NCI-H345 treated with DMSO at 0.1 percent for 48 hours (cell line): ENCODE data around the gene USP33.
"Not testable (repeated sequence)": the region's sequence is repeated elsewhere in the genome, so short reads cannot be mapped to it uniquely, and the experiment has no call there.

ENCODE experiments used
- DNase-seq: peaks from one replicate; lab custom pipeline; 2025; ENCODE audit not compliant: unreplicated experiment; lab: John Stamatoyannopoulos, UW

The USP33 gene

GRCh38 chr1:77759071-77760028 lies at the start of gene USP33:
Gene USP33, minus strand, starts transcription at chr1:77759852. Its CDS starts 18,155 bp downstream, at chr1:77741697.
- peak; percentile 78 for DNase-seq

- DNase-seq = no peak
Measured at GRCh38 chr1:77803371-77803770, 43.7 kb upstream of the USP33 start.

DNA sequence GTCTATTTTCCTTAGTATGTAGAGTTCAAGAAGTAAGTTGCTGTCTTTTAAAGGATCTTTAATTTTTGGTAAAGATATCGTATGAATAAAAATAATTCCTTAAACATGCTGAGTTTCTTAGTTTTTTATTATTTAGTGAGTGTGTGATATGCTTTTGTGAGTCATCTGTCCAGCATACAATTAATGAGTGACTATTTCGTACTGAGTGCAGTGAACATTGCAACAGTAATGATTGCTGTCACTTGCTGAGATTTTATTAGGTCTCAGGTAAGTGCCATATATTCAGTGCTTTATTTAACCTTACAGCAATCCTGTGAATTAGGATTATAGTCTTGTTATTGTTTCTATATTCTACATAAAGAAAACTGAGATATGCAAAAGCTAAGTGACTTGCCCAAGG lies 42.4 kb upstream of the USP33 start:
- DNase-seq = no peak

DNA sequence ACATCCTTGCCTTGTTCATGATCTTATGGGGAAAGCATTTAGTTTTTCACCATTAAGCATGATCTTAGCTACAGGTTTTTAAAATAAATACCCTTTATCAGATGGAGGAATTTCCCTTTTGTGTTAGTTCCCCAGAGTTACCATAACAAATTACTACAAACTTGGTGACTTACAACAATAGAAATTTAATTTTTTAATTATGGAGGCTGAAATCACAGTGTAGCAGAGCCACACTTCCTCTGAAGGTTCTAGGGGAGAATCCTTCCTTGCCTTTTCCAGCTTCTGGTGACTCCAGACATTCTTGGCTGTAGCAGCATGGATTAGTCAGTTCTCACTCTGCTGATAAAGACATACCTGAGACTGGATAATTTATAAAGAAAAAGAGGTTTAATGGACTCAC lies 38.3 kb upstream of the USP33 start:
- no peak for DNase-seq

DNA sequence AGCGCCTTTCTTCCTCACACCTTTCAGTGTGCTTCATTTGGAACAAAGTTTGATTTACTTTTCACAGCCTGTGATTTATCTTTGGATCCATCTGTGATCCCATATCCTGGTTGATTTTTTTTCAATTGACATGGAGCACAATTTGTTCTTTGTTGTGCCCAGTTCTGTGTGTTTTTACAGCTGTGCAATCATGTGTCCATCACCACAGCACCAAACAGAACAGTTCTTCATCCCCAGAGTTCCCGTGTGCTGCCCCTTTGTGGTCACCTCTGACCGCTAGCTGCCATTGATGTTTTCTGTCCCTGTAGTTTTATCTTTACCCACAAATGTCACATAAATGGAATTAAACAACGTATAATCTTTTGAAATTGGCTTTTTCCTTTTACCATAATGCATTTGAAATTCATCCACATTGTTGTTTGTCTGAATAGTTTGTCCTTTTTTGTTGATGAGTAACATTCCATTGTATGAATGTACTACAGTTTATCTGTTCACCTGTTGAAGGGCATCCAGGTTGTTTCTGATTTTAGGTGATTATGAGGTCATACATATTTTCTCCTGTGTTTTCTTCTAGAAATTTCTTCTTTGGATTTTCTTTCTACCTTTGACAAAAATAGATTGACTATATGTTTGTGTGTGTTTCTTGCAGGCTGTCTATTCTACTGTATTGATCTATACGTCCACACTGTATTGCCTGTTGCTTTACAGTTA lies 37.2 kb upstream of the USP33 start:
- no peak for DNase-seq

DNA sequence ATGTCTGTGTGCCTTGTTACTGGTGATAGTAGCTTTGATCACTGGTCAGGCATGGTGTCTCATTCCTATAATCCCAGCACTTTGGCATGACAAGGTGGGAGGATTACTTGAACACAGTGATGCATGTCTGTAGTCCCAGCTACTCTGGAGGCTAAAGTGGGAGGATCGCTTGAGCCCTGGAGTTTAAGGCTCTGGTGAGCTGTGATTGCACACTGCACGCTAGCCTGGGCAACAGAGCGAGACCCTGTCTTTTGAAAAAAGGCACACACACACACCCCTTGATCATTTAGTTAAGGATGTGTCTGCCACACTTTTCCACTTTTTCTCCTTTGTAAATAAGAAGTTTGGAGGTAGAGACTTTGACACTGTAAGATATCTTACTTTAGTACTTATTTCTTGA lies 34.9 kb upstream of the USP33 start:
- DNase-seq = no peak

- not testable (repeated sequence) for DNase-seq
Measured at GRCh38 chr1:77786093-77786741, 26.6 kb upstream of the USP33 start.

DNA sequence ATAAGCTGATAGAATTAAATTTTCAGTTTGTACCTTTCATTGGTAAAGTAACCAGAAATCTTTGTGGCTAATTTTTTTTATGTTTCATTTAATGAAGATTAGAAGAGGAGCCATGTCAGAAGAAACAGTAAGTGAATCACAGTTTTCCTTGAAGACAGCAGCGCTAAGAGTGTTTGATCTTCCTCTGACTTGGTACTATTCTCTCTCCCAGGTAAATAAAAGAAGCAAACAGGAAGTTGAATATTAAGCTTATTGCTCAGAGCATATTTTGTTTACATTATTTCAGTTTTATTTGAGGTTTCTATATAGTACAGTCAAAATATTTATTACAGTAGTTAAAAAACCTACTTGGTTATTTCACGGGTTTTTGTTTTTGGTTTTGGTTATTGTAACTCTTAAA lies 23.5 kb upstream of the USP33 start:
- DNase-seq = no peak

DNA sequence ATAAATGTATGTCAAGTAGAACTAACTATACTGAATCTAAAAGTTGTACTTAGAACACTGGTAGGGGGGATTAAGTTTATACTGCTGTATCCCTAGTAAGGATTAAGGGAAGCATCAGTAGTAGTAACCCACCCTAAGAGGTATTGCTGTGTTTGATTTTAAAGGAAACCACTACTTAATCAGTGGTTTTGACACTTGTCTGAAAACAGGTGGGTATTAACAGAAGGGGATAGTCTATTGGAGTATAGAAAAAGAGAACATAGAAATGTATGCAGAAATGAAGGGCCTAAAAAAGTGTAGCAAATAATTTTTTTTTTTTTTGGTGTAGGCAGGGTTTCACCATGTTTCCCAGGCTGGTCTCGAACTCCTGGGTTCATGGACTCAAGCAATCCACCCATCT lies 22.0 kb upstream of the USP33 start:
- DNase-seq = no peak

DNA sequence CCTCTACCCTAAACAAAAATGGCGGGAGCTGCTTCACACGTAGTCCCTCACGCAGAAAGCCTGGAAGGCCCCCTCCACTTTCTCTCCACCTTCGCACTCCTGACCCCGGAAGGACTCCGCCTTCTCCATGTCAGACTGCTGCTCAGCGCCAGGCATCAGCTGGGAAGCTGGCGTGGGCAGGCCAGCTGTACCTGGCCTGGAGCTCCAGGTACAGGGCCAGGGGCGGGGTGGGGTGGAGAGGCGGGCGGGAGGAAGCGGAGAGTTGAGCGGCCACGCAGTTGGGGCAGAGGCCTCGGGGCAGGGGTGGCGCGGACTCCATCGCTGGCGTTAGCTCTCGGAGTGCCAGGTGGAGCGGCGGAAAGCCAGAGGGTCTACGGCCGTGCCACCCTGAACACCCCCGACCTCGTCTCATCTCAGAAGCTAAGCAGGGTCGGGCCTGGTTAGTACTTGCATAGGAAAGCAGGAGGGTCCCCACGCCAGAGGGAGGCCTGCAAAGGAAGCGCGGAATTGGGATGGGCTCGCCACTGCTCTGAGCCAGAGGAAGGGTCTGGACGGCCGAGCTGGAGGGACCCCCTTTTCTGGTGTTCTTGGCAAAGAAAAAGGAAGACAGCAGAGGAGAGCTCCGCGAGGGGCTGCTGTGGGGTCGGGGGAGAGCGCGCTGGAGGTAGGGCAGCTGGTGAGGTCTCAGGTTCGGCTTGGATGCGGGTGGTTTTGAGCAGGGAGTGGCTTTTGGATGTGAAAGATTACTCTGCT lies 20.1 kb upstream of the USP33 start, which contains the start of gene MIGA1:
TSS of gene MIGA1 (plus strand) at position 121 of the 753 bp plus-strand sequence. CDS start 3,604 bp downstream, outside the sequence.
- peak; percentile 91 for DNase-seq

- DNase-seq = no peak
Measured at GRCh38 chr1:77776007-77776700, 16.5 kb upstream of the USP33 start.

GRCh38 chr1:77768006-77768405 lies 8.4 kb upstream of the USP33 start:
- DNase-seq = no peak

GRCh38 chr1:77762072-77762476 lies 2.4 kb upstream of the USP33 start:
- no peak for DNase-seq

- no peak for DNase-seq
Measured at GRCh38 chr1:77757603-77758002, 2.0 kb downstream of the USP33 start.

- DNase-seq = no peak
Measured at GRCh38 chr1:77757066-77757584, 2.5 kb downstream of the USP33 start.

DNA sequence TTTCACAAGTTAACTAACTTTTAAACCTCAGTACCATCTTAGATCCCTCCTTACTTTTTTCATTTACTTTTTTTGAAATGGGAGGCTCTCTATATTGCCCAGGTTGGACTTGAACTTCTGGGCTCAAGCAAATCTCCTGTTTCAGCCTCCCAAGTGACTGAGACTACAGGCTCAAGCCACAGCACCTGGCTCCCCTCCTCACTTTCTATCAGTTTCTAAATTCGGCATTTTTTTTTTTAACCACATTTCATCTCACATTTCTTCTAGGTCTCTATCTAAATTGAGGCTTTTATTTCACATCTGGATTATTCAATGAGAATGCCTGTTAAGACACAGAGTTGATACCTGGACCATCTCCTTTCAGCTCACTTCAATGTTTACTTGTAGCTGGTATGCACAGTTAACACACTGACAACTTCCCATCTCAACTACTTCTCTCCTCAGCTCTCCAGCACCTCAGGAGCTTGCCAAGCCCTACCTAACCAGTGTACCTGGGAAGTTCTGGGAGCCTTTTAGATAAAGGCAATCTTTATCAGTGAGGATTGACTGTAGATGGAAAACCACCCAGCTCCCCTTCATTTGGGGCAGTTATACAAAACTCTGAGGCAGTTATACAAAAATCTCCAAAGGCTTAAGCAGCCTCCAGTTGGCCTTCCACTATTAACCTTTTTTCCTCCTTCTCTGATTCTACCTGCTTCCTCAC lies 3.4 kb downstream of the USP33 start:
- no peak for DNase-seq

- DNase-seq = not testable (repeated sequence)
Measured at GRCh38 chr1:77749489-77749888, 10.2 kb downstream of the USP33 start.

- no peak for DNase-seq
Measured at GRCh38 chr1:77744576-77744975, 15.1 kb downstream of the USP33 start.

- no peak for DNase-seq
Measured at GRCh38 chr1:77742011-77742555, 17.6 kb downstream of the USP33 start.
